ENCODE data around the gene FKBP8. TPM values are rescaled to one million over a fixed set of nuclear protein-coding genes. Genes with fewer than 3 reads are reported as not detected.
"Not testable (repeated sequence)": the region's sequence is repeated elsewhere in the genome, so short reads cannot be mapped to it uniquely, and the experiment has no call there.

The FKBP8 gene
- total and polyA plus RNA-seq, 4 donors, result 115 to 364 (median 275) TPM

- no peak overlapping the region for H3K27ac ChIP-seq (ENCODE audit: low read depth, low read length)
- no peaks in the 10 kb centered on the region for H3K9me3 ChIP-seq (ENCODE audit: control insufficient read depth, insufficient read depth, low read length)
- peaks cover 9% of the 10 kb centered on the region for H3K4me1 ChIP-seq (ENCODE audit: control insufficient read depth, insufficient read depth, low read length)
- DNase-seq (ENCODE audit: low read depth in 4 of 6, low spot score in 6 of 6), result no peak
- H3K4me3 ChIP-seq (ENCODE audit: low read depth, low read length), result no peak overlapping the region
- H3K36me3 ChIP-seq (ENCODE audit: control insufficient read depth, insufficient read depth, low read length), result peaks cover 11% of the 10 kb centered on the region
- no peaks in the 10 kb centered on the region for H3K27me3 ChIP-seq (ENCODE audit: control insufficient read depth, insufficient read depth, low read length)
- WGBS (ENCODE audit: insufficient coverage), result 80% methylated on average over 3 of the region's 9 CpGs
Observed at GRCh38 chr19:18526316-18526715, 17.1 kb downstream of the FKBP8 start.

GRCh38 chr19:18523841-18524240, 19.5 kb downstream of the FKBP8 start:
- Histone ChIP-seq H3K4me1 (ENCODE audit: control insufficient read depth, insufficient read depth, low read length) (peaks cover 28% of the 10 kb centered on the region), H3K36me3 (ENCODE audit: control insufficient read depth, insufficient read depth, low read length) (peaks cover 2% of the 10 kb centered on the region), H3K9me3 (ENCODE audit: control insufficient read depth, insufficient read depth, low read length) (no peaks in the 10 kb centered on the region), H3K4me3 (ENCODE audit: low read depth, low read length) (no peak overlapping the region), H3K27me3 (ENCODE audit: control insufficient read depth, insufficient read depth, low read length) (no peaks in the 10 kb centered on the region), H3K27ac (ENCODE audit: low read depth, low read length) (no peak overlapping the region)
- no peak for DNase-seq (ENCODE audit: low read depth in 4 of 6, low spot score in 6 of 6)
- 79% methylated on average over 9 of the region's 9 CpGs for WGBS (ENCODE audit: insufficient coverage)

GRCh38 chr19:18522862-18523440, 20.4 kb downstream of the FKBP8 start:
- peak overlapping the region; percentile 96 for H3K27ac ChIP-seq (ENCODE audit: low read depth, low read length)
- H3K4me1 ChIP-seq (ENCODE audit: control insufficient read depth, insufficient read depth, low read length), result peaks cover 28% of the 10 kb centered on the region
- WGBS (ENCODE audit: insufficient coverage), result 75% methylated on average over 15 of the region's 19 CpGs
- not testable (repeated sequence) for H3K9me3 ChIP-seq (ENCODE audit: control insufficient read depth, insufficient read depth, low read length); H3K36me3 ChIP-seq (ENCODE audit: control insufficient read depth, insufficient read depth, low read length); H3K27me3 ChIP-seq (ENCODE audit: control insufficient read depth, insufficient read depth, low read length); DNase-seq (ENCODE audit: low read depth in 4 of 6, low spot score in 6 of 6)
- H3K4me3 ChIP-seq (ENCODE audit: low read depth, low read length), result peak overlapping the region; percentile 88

GRCh38 chr19:18522124-18522861, 21.1 kb downstream of the FKBP8 start:
- H3K27me3 ChIP-seq (ENCODE audit: control insufficient read depth, insufficient read depth, low read length), result no peaks in the 10 kb centered on the region
- peak; percentile 97 to 100 (median 99) for DNase-seq (ENCODE audit: low read depth in 4 of 6, low spot score in 6 of 6)
- 0% methylated on average over 41 of the region's 51 CpGs for WGBS (ENCODE audit: insufficient coverage)
- H3K4me3 ChIP-seq (ENCODE audit: low read depth, low read length), result peak overlapping the region; percentile 88
- H3K4me1 ChIP-seq (ENCODE audit: control insufficient read depth, insufficient read depth, low read length), result peaks cover 28% of the 10 kb centered on the region
- H3K9me3 ChIP-seq (ENCODE audit: control insufficient read depth, insufficient read depth, low read length), result no peaks in the 10 kb centered on the region
- peak overlapping the region; percentile 96 for H3K27ac ChIP-seq (ENCODE audit: low read depth, low read length)
- no peaks in the 10 kb centered on the region for H3K36me3 ChIP-seq (ENCODE audit: control insufficient read depth, insufficient read depth, low read length)

- H3K36me3 ChIP-seq (ENCODE audit: control insufficient read depth, insufficient read depth, low read length), result no peaks in the 10 kb centered on the region
- DNase-seq (ENCODE audit: low read depth in 4 of 6, low spot score in 6 of 6), result no peak
- H3K27me3 ChIP-seq (ENCODE audit: control insufficient read depth, insufficient read depth, low read length), result no peaks in the 10 kb centered on the region
- 0% methylated on average over 52 of the region's 52 CpGs for WGBS (ENCODE audit: insufficient coverage)
- H3K4me1 ChIP-seq (ENCODE audit: control insufficient read depth, insufficient read depth, low read length), result peaks cover 28% of the 10 kb centered on the region
- no peaks in the 10 kb centered on the region for H3K9me3 ChIP-seq (ENCODE audit: control insufficient read depth, insufficient read depth, low read length)
- H3K4me3 ChIP-seq (ENCODE audit: low read depth, low read length), result peak within 1 kb of the TSS; percentile 88
- H3K27ac ChIP-seq (ENCODE audit: low read depth, low read length), result peak within 1 kb of the TSS; percentile 96
Observed at GRCh38 chr19:18521692-18522123, 21.7 kb downstream of the FKBP8 start, which contains the start of gene ELL. TSS of gene ELL (minus strand) at chr19:18522070. CDS start at chr19:18522055, 15 bp downstream.

GRCh38 chr19:18520848-18521691, 22.3 kb downstream of the FKBP8 start:
- Histone ChIP-seq H3K4me1 (ENCODE audit: control insufficient read depth, insufficient read depth, low read length) (peaks cover 30% of the 10 kb centered on the region), H3K9me3 (ENCODE audit: control insufficient read depth, insufficient read depth, low read length) (no peaks in the 10 kb centered on the region), H3K27me3 (ENCODE audit: control insufficient read depth, insufficient read depth, low read length) (no peaks in the 10 kb centered on the region), H3K36me3 (ENCODE audit: control insufficient read depth, insufficient read depth, low read length) (no peaks in the 10 kb centered on the region), H3K27ac (ENCODE audit: low read depth, low read length) (peak overlapping the region; percentile 96), H3K4me3 (ENCODE audit: low read depth, low read length) (peak overlapping the region; percentile 88)
- peak in 1 of 6 donors; percentile 31 for DNase-seq (ENCODE audit: low read depth in 4 of 6, low spot score in 6 of 6)
- under 1% methylated on average over 37 of the region's 41 CpGs for WGBS (ENCODE audit: insufficient coverage)

- peak overlapping the region; percentile 96 for H3K27ac ChIP-seq (ENCODE audit: low read depth, low read length)
- H3K27me3 ChIP-seq (ENCODE audit: control insufficient read depth, insufficient read depth, low read length), result no peaks in the 10 kb centered on the region
- H3K9me3 ChIP-seq (ENCODE audit: control insufficient read depth, insufficient read depth, low read length), result no peaks in the 10 kb centered on the region
- DNase-seq (ENCODE audit: low read depth in 4 of 6, low spot score in 6 of 6), result peak in 2 of 6 donors; percentile 71 to 81
- H3K4me1 ChIP-seq (ENCODE audit: control insufficient read depth, insufficient read depth, low read length), result peaks cover 38% of the 10 kb centered on the region
- peak overlapping the region; percentile 88 for H3K4me3 ChIP-seq (ENCODE audit: low read depth, low read length)
- WGBS (ENCODE audit: insufficient coverage), result 15% methylated on average over 12 of the region's 22 CpGs
- H3K36me3 ChIP-seq (ENCODE audit: control insufficient read depth, insufficient read depth, low read length), result no peaks in the 10 kb centered on the region
Observed at GRCh38 chr19:18519962-18520847, 23.2 kb downstream of the FKBP8 start.

GRCh38 chr19:18518639-18519038, 24.7 kb downstream of the FKBP8 start:
- 94% methylated on average over 9 of the region's 9 CpGs for WGBS (ENCODE audit: insufficient coverage)
- Histone ChIP-seq H3K27me3 (ENCODE audit: control insufficient read depth, insufficient read depth, low read length) (no peaks in the 10 kb centered on the region), H3K4me1 (ENCODE audit: control insufficient read depth, insufficient read depth, low read length) (peaks cover 48% of the 10 kb centered on the region), H3K36me3 (ENCODE audit: control insufficient read depth, insufficient read depth, low read length) (no peaks in the 10 kb centered on the region), H3K27ac (ENCODE audit: low read depth, low read length) (no peak overlapping the region), H3K9me3 (ENCODE audit: control insufficient read depth, insufficient read depth, low read length) (no peaks in the 10 kb centered on the region), H3K4me3 (ENCODE audit: low read depth, low read length) (no peak overlapping the region)
- DNase-seq (ENCODE audit: low read depth in 4 of 6, low spot score in 6 of 6), result no peak

- 100% methylated on average over 1 of the region's 4 CpGs for WGBS (ENCODE audit: insufficient coverage)
Observed at GRCh38 chr19:18517606-18518005, 25.8 kb downstream of the FKBP8 start.

More at GRCh38 chr19:18517606-18518005, 25.8 kb downstream of the FKBP8 start:
- Histone ChIP-seq H3K4me3 (ENCODE audit: low read depth, low read length) (no peak overlapping the region), H3K36me3 (ENCODE audit: control insufficient read depth, insufficient read depth, low read length) (no peaks in the 10 kb centered on the region), H3K9me3 (ENCODE audit: control insufficient read depth, insufficient read depth, low read length) (no peaks in the 10 kb centered on the region), H3K4me1 (ENCODE audit: control insufficient read depth, insufficient read depth, low read length) (peaks cover 42% of the 10 kb centered on the region), H3K27ac (ENCODE audit: low read depth, low read length) (no peak overlapping the region), H3K27me3 (ENCODE audit: control insufficient read depth, insufficient read depth, low read length) (no peaks in the 10 kb centered on the region)
- no peak for DNase-seq (ENCODE audit: low read depth in 4 of 6, low spot score in 6 of 6)
